Measurements from ENCODE around the gene PI4KA. TPM values are rescaled to one million over a fixed set of nuclear protein-coding genes. Genes with fewer than 3 reads are reported as not detected.

Gene PI4KA
- polyA plus RNA-seq, 4 donors, result 54.0 to 73.4 (median 63.3) TPM

DNA sequence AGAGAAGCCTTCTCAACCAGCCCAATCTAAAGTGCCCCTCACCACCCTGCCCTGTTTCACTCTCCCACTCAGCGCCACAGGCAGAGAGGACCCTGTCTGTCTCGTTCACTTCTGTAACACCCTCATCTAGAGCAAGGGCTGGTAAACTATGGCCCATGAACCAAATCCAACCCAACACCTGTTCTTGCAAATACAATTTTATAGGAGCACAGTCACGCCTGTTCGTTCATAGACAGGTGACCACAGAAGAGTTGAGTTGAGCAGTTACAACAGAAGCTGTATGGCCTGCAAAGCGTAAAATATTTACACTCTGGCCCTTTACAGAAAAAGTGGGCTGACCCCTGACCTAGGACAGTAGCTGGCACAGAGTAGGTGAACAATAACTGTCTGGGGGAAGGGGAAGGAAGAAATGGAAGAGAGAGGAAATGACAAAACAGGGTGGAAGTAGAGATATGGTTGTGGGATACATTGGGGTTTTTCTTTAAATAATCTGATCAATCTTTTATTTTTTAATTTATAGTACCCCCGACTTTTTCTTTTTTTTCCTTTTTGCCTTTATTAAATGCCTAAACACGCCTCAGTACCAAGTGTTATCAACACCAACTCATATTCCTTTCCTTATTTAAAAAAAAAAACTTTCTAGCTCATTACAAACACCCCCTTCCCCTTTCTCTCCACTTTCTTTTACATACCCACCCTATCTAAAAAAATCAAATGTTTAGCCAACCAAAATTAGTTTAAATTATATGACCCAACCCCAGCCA, 63.8 kb downstream of the PI4KA start:
- no peak for DNase-seq (ENCODE audit: low read depth in 4 of 4, low spot score in 3 of 4)

GRCh38 chr22:20793748-20794649, 64.6 kb downstream of the PI4KA start:
- no peak for DNase-seq (ENCODE audit: low read depth in 4 of 4, low spot score in 3 of 4)

- no peak for DNase-seq (ENCODE audit: low read depth in 4 of 4, low spot score in 3 of 4)
These were observed 65.5 kb downstream of the PI4KA start for GRCh38 chr22:20792966-20793728.

GRCh38 chr22:20792221-20792965, 66.2 kb downstream of the PI4KA start:
- no peak for DNase-seq (ENCODE audit: low read depth in 4 of 4, low spot score in 3 of 4)

GRCh38 chr22:20788627-20789344, 69.8 kb downstream of the PI4KA start:
- no peak for DNase-seq (ENCODE audit: low read depth in 4 of 4, low spot score in 3 of 4)

- DNase-seq (ENCODE audit: low read depth in 4 of 4, low spot score in 3 of 4), result no peak
These were observed 70.6 kb downstream of the PI4KA start for GRCh38 chr22:20787746-20788626.

DNA sequence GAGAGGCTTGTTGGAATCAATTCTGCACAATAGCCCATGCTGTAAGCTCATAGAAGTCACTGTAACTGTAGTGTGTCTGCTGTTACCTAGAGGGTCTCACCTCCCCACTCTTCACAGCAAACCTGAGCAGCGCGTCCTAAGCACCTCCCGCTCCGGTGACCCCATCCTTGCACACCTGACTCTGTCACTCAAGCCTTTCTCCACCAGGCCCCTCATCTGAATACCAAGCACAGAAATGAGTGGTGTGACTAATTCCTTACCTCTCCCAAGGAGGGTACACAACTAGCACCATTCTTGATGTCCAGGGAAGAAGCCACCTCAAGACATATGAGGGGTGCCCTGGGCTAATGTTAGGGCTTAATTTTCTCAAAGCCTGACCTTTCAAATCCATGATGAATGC, 71.4 kb downstream of the PI4KA start:
- DNase-seq (ENCODE audit: low read depth in 4 of 4, low spot score in 3 of 4), result no peak

DNA sequence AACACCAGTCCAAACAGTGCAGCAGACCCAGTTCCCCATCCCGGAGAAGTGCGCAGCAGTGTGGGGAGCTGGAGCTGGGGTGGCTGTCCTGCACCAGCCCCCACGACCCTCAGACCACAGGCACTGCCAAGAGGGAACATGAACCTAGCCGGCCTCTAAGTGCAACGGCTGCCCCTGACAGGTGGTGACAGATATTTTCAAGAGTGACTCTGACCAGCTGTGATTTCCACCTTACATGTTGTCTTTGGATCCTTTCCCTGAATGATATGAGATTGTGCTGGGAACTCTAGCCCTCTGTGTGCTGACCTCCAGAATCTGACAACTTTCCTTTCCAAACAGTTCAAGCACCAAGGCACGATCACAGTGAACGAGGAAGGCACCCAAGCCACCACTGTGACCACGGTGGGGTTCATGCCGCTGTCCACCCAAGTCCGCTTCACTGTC, 72.1 kb downstream of the PI4KA start:
- no peak for DNase-seq (ENCODE audit: low read depth in 4 of 4, low spot score in 3 of 4)

GRCh38 chr22:20786048-20786447, 72.6 kb downstream of the PI4KA start:
- no peak for DNase-seq (ENCODE audit: low read depth in 4 of 4, low spot score in 3 of 4)

DNA sequence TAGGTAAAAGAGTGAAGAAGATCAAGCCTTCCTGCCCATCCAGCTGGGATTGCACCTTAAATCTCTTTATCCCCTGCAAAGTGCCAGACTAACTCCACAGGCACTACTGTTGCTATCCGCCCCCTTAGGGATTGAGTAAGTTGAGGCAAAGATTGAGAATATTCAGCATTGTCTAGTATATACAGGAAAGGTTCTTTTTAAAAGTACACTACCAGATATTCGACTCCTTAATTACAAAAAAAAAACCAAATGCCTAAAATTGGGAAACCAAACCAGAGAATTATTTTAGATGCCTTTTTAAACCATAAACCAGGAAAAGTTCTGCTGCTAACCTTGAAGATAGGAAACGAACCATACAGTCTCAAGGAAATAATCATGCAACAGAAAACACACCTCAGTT, 73.2 kb downstream of the PI4KA start:
- no peak for DNase-seq (ENCODE audit: low read depth in 4 of 4, low spot score in 3 of 4)

GRCh38 chr22:20783844-20784723, 74.5 kb downstream of the PI4KA start:
- DNase-seq (ENCODE audit: low read depth in 4 of 4, low spot score in 3 of 4), result peak in 2 of 4 donors; percentile 8 to 28

DNA sequence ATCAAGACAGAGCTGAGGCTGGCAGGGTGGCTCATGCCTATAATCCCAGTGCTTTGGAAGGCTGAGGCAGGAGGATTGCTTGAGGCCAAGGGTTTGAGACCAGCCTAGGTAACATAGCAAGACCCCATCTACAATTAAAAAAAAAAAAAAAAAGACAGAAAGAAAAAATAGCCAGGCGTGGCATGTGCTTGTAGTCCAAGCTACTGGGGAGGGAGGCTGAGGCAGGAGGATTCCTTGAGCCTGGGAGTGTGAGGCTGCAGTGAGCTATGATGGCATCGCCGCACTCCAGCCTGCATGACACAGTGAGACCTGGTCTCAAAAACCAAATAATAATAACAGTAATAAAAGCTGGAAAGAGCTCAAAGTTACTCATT, 75.3 kb downstream of the PI4KA start:
- no peak for DNase-seq (ENCODE audit: low read depth in 4 of 4, low spot score in 3 of 4)

- DNase-seq (ENCODE audit: low read depth in 4 of 4, low spot score in 3 of 4), result no peak
These were observed 75.9 kb downstream of the PI4KA start for GRCh38 chr22:20782596-20783299.

DNA sequence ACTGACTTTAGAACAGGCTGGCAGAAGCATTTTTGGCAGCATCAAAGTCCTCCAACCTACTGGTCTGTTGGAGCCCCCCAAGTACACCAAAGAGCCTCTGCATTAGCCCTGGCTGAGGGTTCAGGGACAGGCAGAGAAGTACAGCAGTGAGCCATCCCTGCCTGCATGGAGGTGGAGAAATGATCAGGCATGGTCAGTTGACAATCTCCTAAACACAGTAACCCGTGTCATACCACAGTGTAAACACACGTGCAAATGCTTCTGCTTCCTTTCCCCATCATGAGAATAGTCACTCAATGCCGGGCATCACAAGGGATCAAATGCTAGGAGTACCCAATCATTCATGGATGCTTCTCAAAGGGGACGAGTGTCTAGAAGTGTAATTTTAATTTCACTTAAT, 76.5 kb downstream of the PI4KA start:
- DNase-seq (ENCODE audit: low read depth in 4 of 4, low spot score in 3 of 4), result no peak

DNA sequence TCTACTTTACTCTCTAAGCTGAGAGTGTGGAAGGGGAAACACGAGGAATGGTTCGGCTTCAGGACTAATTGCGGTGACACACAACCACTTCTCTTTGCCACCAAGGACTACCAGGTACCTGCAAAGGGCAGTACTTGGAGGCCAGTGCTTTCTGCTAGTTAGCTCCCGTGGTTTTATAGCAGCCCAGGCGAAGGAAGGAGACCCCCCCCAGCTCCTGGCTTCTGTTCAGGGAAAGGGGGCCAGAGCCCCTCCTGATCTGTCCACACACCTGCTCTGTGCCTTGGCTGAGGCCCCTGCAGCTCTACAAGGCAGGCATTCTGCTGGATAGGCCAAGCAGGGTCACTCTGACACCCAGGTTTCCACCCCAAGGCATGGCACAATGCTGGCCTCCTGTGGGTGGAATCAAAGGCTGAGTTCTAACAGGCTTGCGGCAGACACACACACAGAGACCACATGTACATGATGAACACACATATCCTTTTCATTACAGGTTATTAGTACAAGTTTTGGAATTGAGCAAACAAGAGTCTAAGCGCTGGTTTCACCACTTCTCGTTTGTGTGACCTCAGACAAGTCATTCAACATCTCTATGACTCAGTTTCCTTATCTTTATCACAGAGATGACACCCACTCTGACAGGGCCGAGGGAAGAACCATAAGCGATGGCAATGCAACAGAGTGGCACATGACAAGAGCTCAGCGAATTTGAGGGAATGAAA, 77.2 kb downstream of the PI4KA start:
- DNase-seq (ENCODE audit: low read depth in 4 of 4, low spot score in 3 of 4), result no peak

- no peak for DNase-seq (ENCODE audit: low read depth in 4 of 4, low spot score in 3 of 4)
These were observed 78.8 kb downstream of the PI4KA start for GRCh38 chr22:20779818-20780158.

Data from right renal pelvis (tissue), 4 donors.